Germinal center (tissue), 1 donor: ENCODE data around the gene KLHL30.
A peak's percentile ranks its signal among the peaks of the same experiment; 100 is the strongest.

Source experiments
- DNase-seq: peaks from one replicate; pipeline ENCODE4 v3.0.0; 2012; ENCODE audit warnings: mixed read lengths, low spot score

KLHL30 gene

GRCh38 chr2:238138331-238139195 lies at the start of gene KLHL30:
Gene KLHL30 (plus strand): TSS chr2:238138668. CDS start chr2:238140755, 2,087 bp downstream.
- no peak for DNase-seq

- no peak for DNase-seq
These were observed 47.6 kb upstream of the KLHL30 start for GRCh38 chr2:238090887-238091286.

GRCh38 chr2:238091436-238092060 lies 46.9 kb upstream of the KLHL30 start:
- DNase-seq, result no peak

- no peak for DNase-seq
These were observed 45.9 kb upstream of the KLHL30 start for GRCh38 chr2:238092486-238093035.

- DNase-seq, result no peak
These were observed 45.0 kb upstream of the KLHL30 start for GRCh38 chr2:238093181-238094140.

GRCh38 chr2:238094438-238095022 lies 43.9 kb upstream of the KLHL30 start:
- DNase-seq, result no peak

GRCh38 chr2:238095143-238095542 lies 43.3 kb upstream of the KLHL30 start:
- DNase-seq, result no peak

- DNase-seq, result no peak
These were observed 42.0 kb upstream of the KLHL30 start for GRCh38 chr2:238096311-238097011.

- DNase-seq, result no peak
These were observed 41.1 kb upstream of the KLHL30 start for GRCh38 chr2:238097201-238097987.

GRCh38 chr2:238097988-238098871 lies 40.2 kb upstream of the KLHL30 start:
- peak; percentile 92 for DNase-seq

- no peak for DNase-seq
These were observed 39.4 kb upstream of the KLHL30 start for GRCh38 chr2:238098901-238099713.

- DNase-seq, result no peak
These were observed 38.8 kb upstream of the KLHL30 start for GRCh38 chr2:238099714-238100048.

- no peak for DNase-seq
These were observed 38.2 kb upstream of the KLHL30 start, which contains the start of gene ESPNL for GRCh38 chr2:238100049-238100820. Gene ESPNL (plus strand): TSS chr2:238100340. CDS start chr2:238100420, 80 bp downstream.

GRCh38 chr2:238100821-238101771 lies 37.4 kb upstream of the KLHL30 start:
- no peak for DNase-seq

GRCh38 chr2:238101891-238102841 lies 36.3 kb upstream of the KLHL30 start:
- DNase-seq, result no peak
